GM19372 (cell line): ENCODE results near the gene MCM3.
A peak's percentile ranks its signal among the peaks of the same experiment; 100 is the strongest.

Experiments used
- ATAC-seq: cut with Tn5 transposase; IDR thresholded peaks from one replicate; pipeline ENCODE4 v1.9.1; 2021; ENCODE audit warnings: mild to moderate bottlenecking, low read depth, moderate library complexity; ENCODE audit not compliant: unreplicated experiment

MCM3 gene

GRCh38 chr6:52284460-52285176, at the start of gene MCM3:
TSS of gene MCM3 (minus strand) at chr6:52284742. CDS start at chr6:52284674, 68 bp downstream.
- ATAC-seq = peak; percentile 96

- ATAC-seq = no peak
These were observed 49.3 kb upstream of the MCM3 start for GRCh38 chr6:52333840-52334200.

GRCh38 chr6:52331793-52332457, 47.4 kb upstream of the MCM3 start:
- no peak for ATAC-seq

- no peak for ATAC-seq
These were observed 45.9 kb upstream of the MCM3 start for GRCh38 chr6:52330470-52330869.

GRCh38 chr6:52328729-52329128, 44.2 kb upstream of the MCM3 start:
- no peak for ATAC-seq

GRCh38 chr6:52328303-52328662, 43.7 kb upstream of the MCM3 start:
- no peak for ATAC-seq

- no peak for ATAC-seq
These were observed 42.2 kb upstream of the MCM3 start for GRCh38 chr6:52326540-52327364.

GRCh38 chr6:52325695-52326471, 41.3 kb upstream of the MCM3 start:
- ATAC-seq = no peak

- no peak for ATAC-seq
These were observed 39.6 kb upstream of the MCM3 start for GRCh38 chr6:52324189-52324588.

GRCh38 chr6:52317841-52318581, 33.5 kb upstream of the MCM3 start:
- ATAC-seq = peak; percentile 98

GRCh38 chr6:52317211-52317610, 32.7 kb upstream of the MCM3 start:
- no peak for ATAC-seq

GRCh38 chr6:52314752-52315151, 30.2 kb upstream of the MCM3 start:
- ATAC-seq = no peak

GRCh38 chr6:52312461-52312860, 27.9 kb upstream of the MCM3 start:
- no peak for ATAC-seq

- ATAC-seq = no peak
These were observed 26.4 kb upstream of the MCM3 start for GRCh38 chr6:52310932-52311331.

- no peak for ATAC-seq
These were observed 23.4 kb upstream of the MCM3 start for GRCh38 chr6:52307900-52308372.

GRCh38 chr6:52306972-52307870, 22.7 kb upstream of the MCM3 start:
- no peak for ATAC-seq

- ATAC-seq = peak; percentile 75
These were observed 21.6 kb upstream of the MCM3 start for GRCh38 chr6:52305948-52306767.

- peak; percentile 9 for ATAC-seq
These were observed 20.9 kb upstream of the MCM3 start for GRCh38 chr6:52305411-52305810.
